ENCODE measurements around the gene PPP2R3B.
"Not testable (repeated sequence)": the region's sequence is repeated elsewhere in the genome, so short reads cannot be mapped to it uniquely, and the experiment has no call there.

Gene PPP2R3B

GRCh38 chrX:386768-387575 is at the start of gene PPP2R3B:
TSS of gene PPP2R3B (minus strand) at chrX:386907. CDS start at chrX:386691, 216 bp downstream.
- Histone ChIP-seq H3K36me3 (ENCODE audit: control insufficient read depth in 1 of 2, insufficient read depth in 2 of 2, low read length in 2 of 2) (no peaks in the 10 kb centered on the region), H3K27ac (ENCODE audit: low read depth, low read length) (peak within 1 kb of the TSS; percentile 100), H3K4me1 (ENCODE audit: control insufficient read depth in 1 of 2, insufficient read depth in 2 of 2, low read length in 2 of 2) (peaks cover 0 to 5% of the 10 kb centered on the region in 2 donors), H3K9me3 (ENCODE audit: control insufficient read depth in 1 of 2, low read length in 2 of 2) (no peaks in the 10 kb centered on the region), H3K4me3 (ENCODE audit: low read depth in 1 of 2, low read length in 2 of 2) (peak within 1 kb of the TSS; percentile 77 to 87), H3K27me3 (ENCODE audit: control insufficient read depth in 1 of 2, insufficient read depth in 2 of 2, low read length in 2 of 2) (no peaks in the 10 kb centered on the region), H3K9ac (ENCODE audit: low read depth in 1 of 2, low read length in 2 of 2) (peak within 1 kb of the TSS; percentile 80 to 98)

DNA sequence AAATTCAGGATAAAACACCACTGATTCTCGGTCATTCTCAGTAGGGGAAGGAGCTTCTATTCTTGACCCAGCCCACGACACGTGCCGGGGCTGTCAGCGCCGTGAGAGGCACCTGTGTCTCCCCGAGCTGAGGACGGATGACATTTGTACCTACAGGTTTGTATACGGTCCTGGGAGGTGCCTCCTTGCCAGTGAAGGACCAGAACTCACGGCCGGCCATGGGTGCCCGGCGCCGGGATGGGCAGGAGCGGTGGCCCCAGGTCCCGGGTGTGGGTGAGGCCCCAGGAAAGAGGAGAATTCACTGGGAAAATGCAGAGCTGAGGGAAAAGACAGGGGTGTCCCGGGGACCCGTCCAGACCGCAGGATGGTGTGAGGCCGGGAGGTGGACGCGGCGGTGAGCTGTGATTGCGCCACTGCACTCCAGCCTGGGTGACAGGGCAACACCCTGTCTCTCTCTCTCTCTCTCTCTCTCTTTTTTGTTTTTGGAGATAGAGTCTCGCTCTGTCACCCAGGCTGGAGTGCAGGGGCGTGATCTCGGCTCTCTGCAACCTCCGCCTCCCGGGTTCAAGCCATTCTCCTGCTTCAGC is 48.9 kb upstream of the PPP2R3B start:
- no peaks in the 10 kb centered on the region for H3K4me1 ChIP-seq (ENCODE audit: control insufficient read depth in 1 of 2, insufficient read depth in 2 of 2, low read length in 2 of 2)
- H3K9me3 ChIP-seq (ENCODE audit: control insufficient read depth in 1 of 2, low read length in 2 of 2), result peaks cover 0 to 12% of the 10 kb centered on the region in 2 donors
- H3K4me3 ChIP-seq (ENCODE audit: low read depth in 1 of 2, low read length in 2 of 2), result no peak overlapping the region
- no peaks in the 10 kb centered on the region for H3K27me3 ChIP-seq (ENCODE audit: control insufficient read depth in 1 of 2, insufficient read depth in 2 of 2, low read length in 2 of 2)
- no peaks in the 10 kb centered on the region for H3K36me3 ChIP-seq (ENCODE audit: control insufficient read depth in 1 of 2, insufficient read depth in 2 of 2, low read length in 2 of 2)
- no peak overlapping the region for H3K9ac ChIP-seq (ENCODE audit: low read depth in 1 of 2, low read length in 2 of 2)
- H3K27ac ChIP-seq (ENCODE audit: low read depth, low read length), result no peak overlapping the region

DNA sequence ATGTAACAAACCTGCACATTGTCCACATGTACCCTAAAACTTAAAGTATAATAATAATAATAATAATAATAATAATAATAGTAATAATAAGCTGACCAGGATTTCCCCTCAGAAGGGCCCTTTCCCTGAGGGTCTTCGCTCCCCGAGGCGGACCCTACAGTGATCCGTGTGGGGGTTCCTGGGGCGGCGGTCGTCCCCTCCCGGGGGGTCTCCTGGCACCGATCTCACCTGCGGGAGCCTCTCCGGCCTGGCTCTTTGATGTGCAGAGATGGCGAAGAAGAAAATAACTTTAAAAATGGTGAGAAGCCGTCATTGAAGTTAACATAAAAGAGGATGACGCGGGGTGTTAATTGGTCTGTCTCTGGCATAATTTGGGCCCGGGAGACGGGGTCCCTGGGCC is 48.2 kb upstream of the PPP2R3B start:
- Histone ChIP-seq H3K4me1 (ENCODE audit: control insufficient read depth in 1 of 2, insufficient read depth in 2 of 2, low read length in 2 of 2) (no peaks in the 10 kb centered on the region), H3K9ac (ENCODE audit: low read depth in 1 of 2, low read length in 2 of 2) (no peak overlapping the region), H3K27ac (ENCODE audit: low read depth, low read length) (no peak overlapping the region), H3K4me3 (ENCODE audit: low read depth in 1 of 2, low read length in 2 of 2) (no peak overlapping the region), H3K27me3 (ENCODE audit: control insufficient read depth in 1 of 2, insufficient read depth in 2 of 2, low read length in 2 of 2) (no peaks in the 10 kb centered on the region), H3K9me3 (ENCODE audit: control insufficient read depth in 1 of 2, low read length in 2 of 2) (peaks cover 0 to 6% of the 10 kb centered on the region in 2 donors), H3K36me3 (ENCODE audit: control insufficient read depth in 1 of 2, insufficient read depth in 2 of 2, low read length in 2 of 2) (no peaks in the 10 kb centered on the region)

- Histone ChIP-seq H3K27ac (ENCODE audit: low read depth, low read length) (no peak overlapping the region), H3K4me3 (ENCODE audit: low read depth in 1 of 2, low read length in 2 of 2) (no peak overlapping the region)
Measured at GRCh38 chrX:433771-434170, 47.1 kb upstream of the PPP2R3B start.

GRCh38 chrX:432666-433065 is 46.0 kb upstream of the PPP2R3B start:
- H3K4me1 ChIP-seq (ENCODE audit: control insufficient read depth in 1 of 2, insufficient read depth in 2 of 2, low read length in 2 of 2); H3K9ac ChIP-seq (ENCODE audit: low read depth in 1 of 2, low read length in 2 of 2); H3K9me3 ChIP-seq (ENCODE audit: control insufficient read depth in 1 of 2, low read length in 2 of 2); H3K27ac ChIP-seq (ENCODE audit: low read depth, low read length); H3K36me3 ChIP-seq (ENCODE audit: control insufficient read depth in 1 of 2, insufficient read depth in 2 of 2, low read length in 2 of 2); H3K4me3 ChIP-seq (ENCODE audit: low read depth in 1 of 2, low read length in 2 of 2); H3K27me3 ChIP-seq (ENCODE audit: control insufficient read depth in 1 of 2, insufficient read depth in 2 of 2, low read length in 2 of 2): not testable (repeated sequence)

More at GRCh38 chrX:433771-434170, 47.1 kb upstream of the PPP2R3B start:
- H3K27me3 ChIP-seq (ENCODE audit: control insufficient read depth in 1 of 2, insufficient read depth in 2 of 2, low read length in 2 of 2), result no peaks in the 10 kb centered on the region
- no peak overlapping the region for H3K9ac ChIP-seq (ENCODE audit: low read depth in 1 of 2, low read length in 2 of 2)
- peaks cover 0 to 3% of the 10 kb centered on the region in 2 donors for H3K9me3 ChIP-seq (ENCODE audit: control insufficient read depth in 1 of 2, low read length in 2 of 2)
- no peaks in the 10 kb centered on the region for H3K36me3 ChIP-seq (ENCODE audit: control insufficient read depth in 1 of 2, insufficient read depth in 2 of 2, low read length in 2 of 2)
- no peaks in the 10 kb centered on the region for H3K4me1 ChIP-seq (ENCODE audit: control insufficient read depth in 1 of 2, insufficient read depth in 2 of 2, low read length in 2 of 2)

DNA sequence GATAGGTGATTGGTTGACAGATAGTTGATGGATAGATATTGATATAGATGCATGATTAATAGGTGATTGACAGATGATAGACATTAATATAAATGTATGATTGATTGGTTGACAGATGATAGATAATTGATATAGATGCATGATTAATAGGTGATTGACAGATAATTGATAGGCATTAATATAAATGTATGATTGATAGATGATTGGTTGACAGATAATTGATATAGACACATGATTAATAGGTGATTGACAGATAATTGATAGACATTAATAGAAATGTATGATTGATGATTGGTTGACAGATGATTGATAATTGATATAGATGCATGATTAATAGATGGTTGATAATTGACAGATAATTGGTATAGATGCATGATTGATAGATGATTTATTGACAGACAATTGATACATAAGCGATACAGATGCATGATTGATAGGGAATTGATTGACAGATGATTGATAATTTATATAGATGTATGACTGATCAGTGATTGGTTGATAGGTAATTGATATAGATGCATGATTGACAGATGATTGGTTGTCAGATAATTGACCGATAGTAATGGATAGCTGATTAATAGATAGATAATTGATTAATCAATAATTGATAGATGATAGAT is 44.9 kb upstream of the PPP2R3B start:
- no peak overlapping the region for H3K4me3 ChIP-seq (ENCODE audit: low read depth in 1 of 2, low read length in 2 of 2)
- H3K4me1 ChIP-seq (ENCODE audit: control insufficient read depth in 1 of 2, insufficient read depth in 2 of 2, low read length in 2 of 2), result no peaks in the 10 kb centered on the region
- no peaks in the 10 kb centered on the region for H3K36me3 ChIP-seq (ENCODE audit: control insufficient read depth in 1 of 2, insufficient read depth in 2 of 2, low read length in 2 of 2)
- peaks cover 0 to 3% of the 10 kb centered on the region in 2 donors for H3K9me3 ChIP-seq (ENCODE audit: control insufficient read depth in 1 of 2, low read length in 2 of 2)
- H3K9ac ChIP-seq (ENCODE audit: low read depth in 1 of 2, low read length in 2 of 2), result no peak overlapping the region
- H3K27ac ChIP-seq (ENCODE audit: low read depth, low read length), result no peak overlapping the region
- no peaks in the 10 kb centered on the region for H3K27me3 ChIP-seq (ENCODE audit: control insufficient read depth in 1 of 2, insufficient read depth in 2 of 2, low read length in 2 of 2)

GRCh38 chrX:431056-431455 is 44.3 kb upstream of the PPP2R3B start:
- Histone ChIP-seq H3K9ac (ENCODE audit: low read depth in 1 of 2, low read length in 2 of 2) (no peak overlapping the region), H3K27ac (ENCODE audit: low read depth, low read length) (no peak overlapping the region), H3K4me3 (ENCODE audit: low read depth in 1 of 2, low read length in 2 of 2) (no peak overlapping the region), H3K36me3 (ENCODE audit: control insufficient read depth in 1 of 2, insufficient read depth in 2 of 2, low read length in 2 of 2) (no peaks in the 10 kb centered on the region), H3K9me3 (ENCODE audit: control insufficient read depth in 1 of 2, low read length in 2 of 2) (peaks cover 0 to 3% of the 10 kb centered on the region in 2 donors), H3K4me1 (ENCODE audit: control insufficient read depth in 1 of 2, insufficient read depth in 2 of 2, low read length in 2 of 2) (no peaks in the 10 kb centered on the region), H3K27me3 (ENCODE audit: control insufficient read depth in 1 of 2, insufficient read depth in 2 of 2, low read length in 2 of 2) (no peaks in the 10 kb centered on the region)

DNA sequence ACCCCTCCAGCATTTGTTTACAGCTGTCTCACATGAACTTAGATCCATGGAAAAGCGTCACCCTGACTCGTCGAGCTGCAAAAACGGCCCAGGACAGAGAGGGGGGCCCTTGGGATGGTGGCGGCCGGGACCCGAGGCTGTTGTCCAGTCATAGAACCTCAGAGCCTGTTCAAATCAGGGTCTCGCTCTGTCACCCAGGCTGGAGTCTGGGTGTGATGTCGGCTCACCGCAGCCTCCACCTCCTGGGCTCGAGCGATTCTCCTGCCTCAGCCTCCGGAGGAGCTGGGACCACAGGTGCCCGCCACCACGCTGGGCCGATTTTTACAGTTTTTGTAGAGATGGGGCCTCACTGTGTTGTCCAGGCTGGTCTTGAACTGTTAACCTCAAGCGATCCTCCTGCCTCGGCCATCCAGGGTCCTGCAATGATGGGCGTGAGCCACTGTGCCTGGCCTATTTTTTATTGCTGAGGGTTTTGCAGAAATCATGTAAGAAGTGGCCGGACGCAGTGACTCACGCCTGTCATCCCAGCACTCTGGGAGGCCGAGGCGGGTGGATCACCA is 42.6 kb upstream of the PPP2R3B start:
- H3K27me3 ChIP-seq (ENCODE audit: control insufficient read depth in 1 of 2, insufficient read depth in 2 of 2, low read length in 2 of 2), result no peaks in the 10 kb centered on the region
- H3K27ac ChIP-seq (ENCODE audit: low read depth, low read length), result no peak overlapping the region
- peaks cover 0 to 3% of the 10 kb centered on the region in 2 donors for H3K9me3 ChIP-seq (ENCODE audit: control insufficient read depth in 1 of 2, low read length in 2 of 2)
- no peak overlapping the region for H3K4me3 ChIP-seq (ENCODE audit: low read depth in 1 of 2, low read length in 2 of 2)
- H3K36me3 ChIP-seq (ENCODE audit: control insufficient read depth in 1 of 2, insufficient read depth in 2 of 2, low read length in 2 of 2), result no peaks in the 10 kb centered on the region
- H3K9ac ChIP-seq (ENCODE audit: low read depth in 1 of 2, low read length in 2 of 2), result no peak overlapping the region
- H3K4me1 ChIP-seq (ENCODE audit: control insufficient read depth in 1 of 2, insufficient read depth in 2 of 2, low read length in 2 of 2), result no peaks in the 10 kb centered on the region

DNA sequence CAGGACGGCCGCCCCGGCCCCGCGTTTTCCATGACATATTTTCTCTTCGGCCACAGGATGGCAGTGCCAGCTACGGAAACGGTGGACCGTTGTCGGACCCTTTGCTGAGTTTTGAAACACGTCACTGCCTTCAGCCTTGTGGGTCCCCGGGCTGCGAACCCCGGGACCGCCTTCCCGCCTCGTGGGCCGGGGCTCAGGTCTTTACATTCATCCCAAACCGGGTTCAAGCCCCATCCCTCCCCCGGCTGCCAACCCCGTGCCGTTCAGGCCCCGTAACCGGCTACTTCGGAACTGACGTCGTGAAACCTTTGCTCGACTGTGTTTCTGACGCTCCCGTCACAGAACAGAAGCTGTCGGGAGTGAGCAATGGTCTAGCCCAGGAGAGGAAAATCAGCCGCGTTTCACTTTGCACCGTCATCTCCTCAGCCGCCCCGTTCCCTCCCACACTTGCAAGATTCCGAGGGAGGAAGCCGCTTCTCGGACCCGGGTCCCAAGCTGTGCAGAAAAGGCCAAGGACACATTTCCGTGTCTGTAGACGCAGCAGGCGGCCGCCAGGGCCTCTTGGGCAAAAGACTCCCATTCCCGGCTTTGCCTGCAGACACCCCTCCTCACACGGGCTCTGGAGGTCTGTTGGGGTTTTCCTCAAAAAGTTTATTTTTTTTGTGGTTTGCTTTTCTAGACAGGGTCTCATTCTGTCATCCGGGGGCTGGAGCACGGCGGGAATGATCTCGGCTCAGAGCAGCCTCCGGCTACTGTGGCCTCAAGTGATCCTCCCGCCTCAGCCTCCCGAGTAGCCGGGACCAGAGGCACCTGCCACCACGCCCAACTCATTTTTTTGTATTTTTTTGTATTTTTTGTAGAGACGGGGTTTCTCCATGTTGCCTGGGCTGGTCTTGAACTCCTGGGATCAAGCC is 41.4 kb upstream of the PPP2R3B start:
- Histone ChIP-seq H3K4me1 (ENCODE audit: control insufficient read depth in 1 of 2, insufficient read depth in 2 of 2, low read length in 2 of 2) (no peaks in the 10 kb centered on the region), H3K9me3 (ENCODE audit: control insufficient read depth in 1 of 2, low read length in 2 of 2) (peaks cover 0 to 3% of the 10 kb centered on the region in 2 donors), H3K27ac (ENCODE audit: low read depth, low read length) (no peak overlapping the region), H3K9ac (ENCODE audit: low read depth in 1 of 2, low read length in 2 of 2) (no peak overlapping the region), H3K4me3 (ENCODE audit: low read depth in 1 of 2, low read length in 2 of 2) (no peak overlapping the region), H3K36me3 (ENCODE audit: control insufficient read depth in 1 of 2, insufficient read depth in 2 of 2, low read length in 2 of 2) (no peaks in the 10 kb centered on the region), H3K27me3 (ENCODE audit: control insufficient read depth in 1 of 2, insufficient read depth in 2 of 2, low read length in 2 of 2) (no peaks in the 10 kb centered on the region)
